Femur (tissue), 1 donor: ENCODE measurements around the gene CACNB4.

Experiments used
- DNase-seq: peaks from one replicate; pipeline ENCODE4 v3.0.0-alpha.2; 2017

CACNB4 gene

GRCh38 chr2:151845481-151845880 lies 253.4 kb downstream of the CACNB4 start:
- no peak for DNase-seq

- DNase-seq = no peak
Measured at GRCh38 chr2:151844211-151844896, 254.5 kb downstream of the CACNB4 start.

- no peak for DNase-seq
Measured at GRCh38 chr2:151843691-151844061, 255.2 kb downstream of the CACNB4 start.

GRCh38 chr2:151842830-151843690 lies 255.8 kb downstream of the CACNB4 start:
- no peak for DNase-seq

- DNase-seq = no peak
Measured at GRCh38 chr2:151841047-151841424, 257.8 kb downstream of the CACNB4 start.

- DNase-seq = no peak
Measured at GRCh38 chr2:151840216-151841046, 258.4 kb downstream of the CACNB4 start.

GRCh38 chr2:151837926-151838325 lies 260.9 kb downstream of the CACNB4 start:
- DNase-seq = no peak

- no peak for DNase-seq
Measured at GRCh38 chr2:151833984-151834383, 264.9 kb downstream of the CACNB4 start.

- no peak for DNase-seq
Measured at GRCh38 chr2:151830961-151831360, 267.9 kb downstream of the CACNB4 start.

- no peak for DNase-seq
Measured at GRCh38 chr2:151828890-151829324, 269.9 kb downstream of the CACNB4 start.

GRCh38 chr2:151828143-151828889 lies 270.5 kb downstream of the CACNB4 start, which contains the start of gene ARL5A:
Gene ARL5A (minus strand): TSS chr2:151828421. CDS start chr2:151828176, 245 bp downstream.
- peak; percentile 97 for DNase-seq

- peak; percentile 49 for DNase-seq
Measured at GRCh38 chr2:151827564-151828142, 271.2 kb downstream of the CACNB4 start.

- DNase-seq = no peak
Measured at GRCh38 chr2:151826737-151827157, 272.1 kb downstream of the CACNB4 start.

- DNase-seq = no peak
Measured at GRCh38 chr2:151824886-151825285, 274.0 kb downstream of the CACNB4 start.

- DNase-seq = no peak
Measured at GRCh38 chr2:151823651-151824050, 275.2 kb downstream of the CACNB4 start.

- DNase-seq = no peak
Measured at GRCh38 chr2:151819920-151820319, 278.9 kb downstream of the CACNB4 start.

GRCh38 chr2:151817929-151818328 lies 280.9 kb downstream of the CACNB4 start:
- no peak for DNase-seq

GRCh38 chr2:151816843-151817242 lies 282.0 kb downstream of the CACNB4 start:
- no peak for DNase-seq

- no peak for DNase-seq
Measured at GRCh38 chr2:151815821-151816489, 282.9 kb downstream of the CACNB4 start.

- DNase-seq = no peak
Measured at GRCh38 chr2:151810489-151810888, 288.4 kb downstream of the CACNB4 start.

GRCh38 chr2:151809073-151809383 lies 289.8 kb downstream of the CACNB4 start:
- DNase-seq = no peak
